GM12878 (cell line): ENCODE measurements around the gene SUSD2.

Experiments used
- BHLHE40 ChIP-seq, 2 experiments: fragments of 450-650 bp in 1 of 2; IDR thresholded peaks; 2 replicates each; pipeline ENCODE4 v1.6.1; 2011 to 2017; ENCODE audit warnings: low read depth in 2 of 2, borderline replicate concordance in 1 of 2, improper control_type of control experiment in 1 of 2, low read length in 1 of 2, mild to moderate bottlenecking in 1 of 2
- CBX3 ChIP-seq: fragments of 200-600 bp; sonication (generic); IDR thresholded peaks from 2 replicates; pipeline ENCODE4 v1.6.1; 2016; ENCODE audit warnings: low read depth, borderline replicate concordance
- CTCF ChIP-seq, 3 experiments: IDR thresholded peaks in 2 of 3; conservative IDR thresholded peaks in 1 of 3; 2 replicates each; pipeline ENCODE4 v1.5.1; 2011; ENCODE audit warnings: low read depth in 3 of 3, low read length in 3 of 3, mild to moderate bottlenecking in 3 of 3, control low read depth in 2 of 3, moderate library complexity in 2 of 3, inconsistent platforms in 1 of 3, mixed read lengths in 1 of 3; ENCODE audit not compliant: control insufficient read depth in 2 of 3, insufficient read depth in 1 of 3; ENCODE audit errors: extremely low read depth in 1 of 3
- EP300 ChIP-seq, 2 experiments: fragments of 150-350 bp in 1 of 2; IDR thresholded peaks; 2 replicates each; pipeline ENCODE4 v1.6.1; 2011 to 2012; ENCODE audit warnings: low read depth in 2 of 2, low read length in 2 of 2, borderline replicate concordance in 1 of 2, improper control_type of control experiment in 1 of 2, inconsistent platforms in 1 of 2; ENCODE audit not compliant: control insufficient read depth in 1 of 2
- MAX ChIP-seq: IDR thresholded peaks from 2 replicates; pipeline ENCODE4 v1.6.1; 2012; ENCODE audit warnings: low read depth, low read length, improper control_type of control experiment
- POLR2AphosphoS5 ChIP-seq: IDR thresholded peaks from 2 replicates; pipeline ENCODE4 v1.6.1; 2011; ENCODE audit warnings: mild to moderate bottlenecking, low read length, inconsistent platforms
- RAD21 ChIP-seq: IDR thresholded peaks from 2 replicates; pipeline ENCODE4 v1.6.1; 2011; ENCODE audit warnings: mild to moderate bottlenecking, low read depth, low read length, moderate library complexity; ENCODE audit not compliant: insufficient read depth
- RCOR1 ChIP-seq: conservative IDR thresholded peaks from 2 replicates; pipeline ENCODE4 v1.6.1; 2012; ENCODE audit warnings: low read depth, low read length, improper control_type of control experiment
- REST ChIP-seq: IDR thresholded peaks from 2 replicates; pipeline ENCODE4 v1.6.1; 2012; ENCODE audit warnings: mild to moderate bottlenecking, low read depth, low read length
- SMARCA5 ChIP-seq: fragments of 450-650 bp; IDR thresholded peaks from 2 replicates; pipeline ENCODE4 v1.6.1; 2017; ENCODE audit warnings: mild to moderate bottlenecking
- ZNF217 ChIP-seq: fragments of 450-650 bp; IDR thresholded peaks from 2 replicates; pipeline ENCODE4 v1.6.1; 2017; ENCODE audit warnings: antibody characterized with exemption, mild to moderate bottlenecking

- TF ChIP-seq CBX3 (no peak), RCOR1 (no peak), CTCF (IDR thresholded peaks at IDR 0.05 in 2 of 3, conservative IDR thresholded peaks at IDR 0.05 in 1 of 3; ENCODE audit: control insufficient read depth in 2 of 3, extremely low read depth in 1 of 3, insufficient read depth in 1 of 3, low read depth in 3 of 3, low read length in 3 of 3) (no peak), SMARCA5 (no peak), MAX (no peak), REST (no peak), EP300 (IDR thresholded peaks at IDR 0.05; ENCODE audit: borderline replicate concordance in 1 of 2, control insufficient read depth in 1 of 2, low read depth in 2 of 2, low read length in 2 of 2) (no peak), ZNF217 (no peak), BHLHE40 (IDR thresholded peaks at IDR 0.05; ENCODE audit: borderline replicate concordance in 1 of 2, low read depth in 2 of 2, low read length in 1 of 2) (no peak), RAD21 (no peak), POLR2AphosphoS5 (no peak)
Measured at GRCh38 chr22:24166811-24167210, 14.5 kb upstream of the SUSD2 start.
